ENCODE results near the gene KCNJ12.

Gene KCNJ12

GRCh38 chr17:21375162-21375560 is 996 bp upstream of the KCNJ12 start:
- TF ChIP-seq CTCF (conservative IDR thresholded peaks at IDR 0.05; ENCODE audit: low read depth) = no peak
- POLR2A ChIA-PET (ENCODE audit: low non-redundant PET) = no interaction called here
- H3K27ac ChIP-seq = no peak overlapping the region
- no peak for DNase-seq (ENCODE audit: low spot score)
- CTCF ChIA-PET = no interaction called here

DNA sequence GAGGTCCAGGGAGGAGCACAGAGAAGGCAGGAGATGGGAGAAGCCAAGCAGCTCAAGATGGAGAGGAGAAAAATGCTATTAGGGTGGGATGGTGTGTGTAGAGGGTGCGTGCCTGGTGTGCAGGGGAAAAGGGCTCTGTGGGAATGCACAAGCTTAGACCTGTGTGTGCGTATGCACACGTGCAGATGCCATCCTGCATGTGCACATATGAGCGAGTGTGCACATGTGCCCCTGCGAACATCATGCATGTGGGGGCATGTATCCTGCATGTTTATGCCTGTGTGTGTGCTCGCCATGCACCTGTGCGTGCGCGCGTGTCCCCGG is 438 bp upstream of the KCNJ12 start:
- no peak overlapping the region for H3K27ac ChIP-seq
- ChIA-PET CTCF (no interaction called here), POLR2A (ENCODE audit: low non-redundant PET) (no interaction called here)
- DNase-seq (ENCODE audit: low spot score) = no peak
- no peak for TF ChIP-seq CTCF (conservative IDR thresholded peaks at IDR 0.05; ENCODE audit: low read depth)

DNA sequence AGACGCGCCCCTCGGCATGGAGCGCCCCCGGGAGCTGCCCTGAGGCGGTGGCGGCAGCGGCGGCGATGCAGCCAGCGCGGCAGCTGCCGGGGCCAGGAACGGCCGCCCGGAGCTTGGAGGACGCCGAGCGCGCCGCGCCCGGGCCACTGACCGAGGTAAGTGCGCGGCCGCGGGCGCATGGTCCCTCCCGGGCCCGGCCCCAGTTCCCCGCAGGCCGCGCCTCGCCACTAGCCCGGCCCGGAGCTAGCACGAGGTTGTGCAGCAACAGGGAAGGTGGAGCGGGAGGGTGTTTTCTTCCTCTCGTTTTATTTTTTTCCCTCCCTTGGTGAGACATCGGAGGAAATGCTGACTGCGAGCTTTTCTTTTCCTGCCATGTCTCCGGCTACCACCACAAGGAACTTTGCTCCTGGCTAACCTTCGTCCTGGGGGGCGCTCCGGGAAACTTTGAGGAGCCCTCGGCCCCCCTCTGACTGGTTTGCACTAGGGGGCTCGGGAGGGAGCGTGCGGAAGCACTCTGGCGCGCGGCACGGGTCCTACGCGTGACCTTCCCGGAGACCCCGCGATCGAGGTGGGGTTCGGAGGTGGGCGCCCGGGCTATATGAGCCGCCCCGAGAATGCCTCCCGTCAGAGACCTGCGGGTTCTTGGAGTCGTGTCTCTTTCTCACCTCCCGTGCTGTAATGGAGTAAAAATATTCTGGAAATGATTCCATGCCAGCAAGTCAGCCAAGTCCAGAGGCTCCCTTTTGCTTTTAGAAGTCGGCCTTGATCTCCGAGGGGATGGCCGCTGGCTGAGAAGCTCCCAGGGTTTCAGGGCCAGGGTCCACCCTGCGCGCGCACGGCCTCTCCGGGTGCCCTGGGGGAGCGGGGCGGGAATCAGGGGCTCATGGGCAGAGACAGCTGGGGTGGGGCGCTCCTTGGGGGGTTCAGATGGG is 868 bp downstream of the KCNJ12 start:
- H3K27ac ChIP-seq = no peak overlapping the region
- no peak for TF ChIP-seq CTCF (conservative IDR thresholded peaks at IDR 0.05; ENCODE audit: low read depth)
- DNase-seq (ENCODE audit: low spot score) = peak; percentile 39
- ChIA-PET CTCF (interaction anchor here (0.5 to 0.6 kb wide), 2 partner anchors 87 to 384 kb away, joined by 3 to 5 read pairs; no protein-coding TSS in a partner anchor), POLR2A (ENCODE audit: low non-redundant PET) (no interaction called here)

GRCh38 chr17:21377705-21378396 is 1.7 kb downstream of the KCNJ12 start:
- ChIA-PET POLR2A (ENCODE audit: low non-redundant PET) (no interaction called here), CTCF (no interaction called here)
- no peak for TF ChIP-seq CTCF (conservative IDR thresholded peaks at IDR 0.05; ENCODE audit: low read depth)
- H3K27ac ChIP-seq = no peak overlapping the region
- DNase-seq (ENCODE audit: low spot score) = no peak

DNA sequence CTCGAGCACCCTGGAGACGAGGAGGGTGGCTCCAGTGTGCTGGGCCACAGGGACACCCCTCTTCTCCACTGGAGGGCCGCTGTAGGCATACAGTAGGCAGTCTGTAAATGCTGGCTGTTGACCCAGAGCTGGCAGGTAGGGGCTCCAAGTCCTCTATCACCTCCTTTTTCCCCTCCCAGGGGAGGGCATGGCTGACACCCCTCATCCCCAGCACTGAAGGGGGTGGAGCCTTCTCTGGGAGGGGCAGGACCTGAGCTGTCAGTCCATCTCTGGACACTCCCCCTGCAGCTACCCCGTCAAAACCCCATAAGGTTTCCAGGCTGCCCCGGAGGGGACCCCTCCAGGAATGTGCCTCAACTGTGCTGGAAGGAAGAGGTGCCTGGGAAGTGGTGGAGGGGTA is 2.4 kb downstream of the KCNJ12 start:
- POLR2A ChIA-PET (ENCODE audit: low non-redundant PET) = no interaction called here

More for the DNA sequence above, 2.4 kb downstream of the KCNJ12 start:
- DNase-seq (ENCODE audit: low spot score) = no peak
- no peak for TF ChIP-seq CTCF (conservative IDR thresholded peaks at IDR 0.05; ENCODE audit: low read depth)
- CTCF ChIA-PET = no interaction called here
- no peak overlapping the region for H3K27ac ChIP-seq

All from RWPE1 (cell line).